Activated T-cell treated with anti-CD3 and anti-CD28 coated beads, Interleukin-2, amount 50 U/mL, for 72 hours (primary cell): ENCODE measurements around the gene SLX4IP. TPM values are rescaled to one million over a fixed set of nuclear protein-coding genes. Genes with fewer than 3 reads are reported as not detected.
A peak's percentile ranks its signal among the peaks of the same experiment; 100 is the strongest.

Source experiments
- ATAC-seq, 2 donors: fragments of 150-1000 bp; cut with Tn5 transposase; replicated peaks in 1 of 2; 2 replicates each; pipeline ENCODE4 v1.10.0; 2021; ENCODE audit warnings: moderate library complexity in 2 of 2, mild to moderate bottlenecking in 1 of 2
- DNase-seq, 2 donors: peaks; one replicate each; pipeline ENCODE4 v3.0.0; 2021 to 2022; ENCODE audit warnings: mixed read lengths in 1 of 2
- H3K27ac Mint-ChIP-seq: one replicate; pipeline ENCODE4 v1.8.0; 2022; ENCODE audit warnings: mild to moderate bottlenecking, moderate library complexity, mixed read lengths
- H3K27me3 Mint-ChIP-seq: one replicate; pipeline ENCODE4 v1.8.0; 2022; ENCODE audit warnings: low read depth, mixed read lengths
- H3K36me3 Mint-ChIP-seq, 2 donors: one replicate each; pipeline ENCODE4 v1.8.0; 2022; ENCODE audit warnings: mixed read lengths in 2 of 2, mild to moderate bottlenecking in 1 of 2; ENCODE audit not compliant: insufficient read depth in 2 of 2
- H3K4me1 Mint-ChIP-seq: one replicate; pipeline ENCODE4 v1.8.0; 2022; ENCODE audit warnings: low read depth, mixed read lengths
- H3K4me3 Mint-ChIP-seq, 2 donors: one replicate each; pipeline ENCODE4 v1.8.0; 2022; ENCODE audit warnings: mild to moderate bottlenecking in 2 of 2, mixed read lengths in 2 of 2, moderate library complexity in 2 of 2
- H3K9me3 Mint-ChIP-seq, 2 donors: one replicate each; pipeline ENCODE4 v1.8.0; 2022; ENCODE audit warnings: mixed read lengths in 2 of 2
- total RNA-seq, 2 donors: library from RNA; stranded (reverse); gene quantifications; one replicate each; pipeline ENCODE4 v1.2.3, GENCODE V29; 2022

SLX4IP gene
- total RNA-seq, 2 donors from 2014 or later, result 7.3 to 10.9 TPM

GRCh38 chr20:10543480-10543879 lies 108.4 kb downstream of the SLX4IP start:
- Mint-ChIP-seq H3K4me3 (no peak overlapping the region), H3K27ac (no peak overlapping the region), H3K9me3 (no peaks in the 10 kb centered on the region), H3K4me1 (peaks cover 7% of the 10 kb centered on the region), H3K36me3 (no peaks in the 10 kb centered on the region), H3K27me3 (no peaks in the 10 kb centered on the region)
- no peak for ATAC-seq
- DNase-seq, result no peak

DNA sequence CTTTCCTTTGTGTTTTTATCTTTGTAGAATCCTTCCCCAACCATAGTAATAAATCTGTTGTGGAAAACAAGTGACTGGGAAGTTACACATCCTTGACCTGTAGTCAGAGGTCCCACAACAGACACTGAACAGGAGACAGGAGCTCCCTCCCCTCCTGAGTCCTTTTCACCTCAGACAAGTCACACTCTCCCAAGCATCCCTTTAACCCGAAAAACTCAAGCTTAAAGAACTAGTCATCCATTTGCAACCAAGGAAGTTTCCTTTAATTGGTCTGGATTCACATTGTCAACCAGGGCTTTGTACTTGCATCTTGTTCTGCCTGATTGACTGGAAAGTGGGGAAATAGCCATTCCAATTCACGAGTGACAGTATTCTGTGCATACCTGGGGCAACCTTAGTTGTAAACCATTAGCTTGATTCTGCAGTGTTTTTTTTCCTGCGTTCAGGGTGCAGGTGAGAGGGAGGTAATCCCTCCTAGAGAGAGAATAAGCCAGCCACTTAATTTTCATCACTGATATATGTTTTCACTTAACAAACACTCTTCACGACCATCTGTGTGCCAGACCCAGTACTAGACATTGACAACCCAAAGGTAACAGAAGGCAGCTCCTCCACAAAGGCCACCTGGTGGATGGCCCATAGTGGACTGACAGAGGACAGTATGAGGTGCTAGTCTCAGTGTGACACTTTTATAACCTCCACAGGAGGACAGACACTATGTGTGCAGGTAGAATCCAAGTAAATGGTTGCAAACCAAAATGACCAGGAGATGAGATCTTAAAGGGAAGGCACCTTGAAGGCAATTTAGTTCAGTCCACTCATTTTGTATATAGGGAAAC lies 112.4 kb downstream of the SLX4IP start:
- peaks cover 34% of the 10 kb centered on the region for H3K4me1 Mint-ChIP-seq
- no peaks in the 10 kb centered on the region for H3K36me3 Mint-ChIP-seq
- DNase-seq (no peak), ATAC-seq (no peak)
- H3K27ac Mint-ChIP-seq, result no peak overlapping the region
- no peak overlapping the region for H3K4me3 Mint-ChIP-seq
- H3K9me3 Mint-ChIP-seq, result no peaks in the 10 kb centered on the region
- H3K27me3 Mint-ChIP-seq, result no peaks in the 10 kb centered on the region

DNA sequence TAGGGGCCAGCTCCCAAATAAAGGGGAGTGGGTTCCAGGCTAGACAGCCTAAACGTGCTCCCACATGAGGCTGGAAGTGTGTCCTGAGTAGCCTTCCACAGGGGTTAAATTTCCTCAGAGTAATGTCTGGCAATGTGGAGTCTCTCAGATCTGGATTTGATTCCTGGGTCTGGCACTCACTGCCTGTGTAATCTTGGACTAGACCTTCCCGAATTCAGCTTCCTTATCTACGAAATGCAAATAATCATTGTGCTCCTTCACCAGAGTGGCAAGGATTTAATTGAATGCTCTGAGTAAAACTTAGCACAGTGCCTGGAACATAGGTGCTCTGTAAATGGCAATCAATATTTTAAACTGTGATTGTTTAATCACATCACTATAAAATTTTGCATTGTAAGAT lies 114.4 kb downstream of the SLX4IP start:
- H3K4me3 Mint-ChIP-seq, result no peak overlapping the region
- H3K9me3 Mint-ChIP-seq, result no peaks in the 10 kb centered on the region
- H3K27ac Mint-ChIP-seq, result no peak overlapping the region
- ATAC-seq, result no peak
- H3K27me3 Mint-ChIP-seq, result no peaks in the 10 kb centered on the region
- H3K36me3 Mint-ChIP-seq, result no peaks in the 10 kb centered on the region
- H3K4me1 Mint-ChIP-seq, result peaks cover 35% of the 10 kb centered on the region
- DNase-seq, result no peak

- peak overlapping the region in 1 of 2 donors; percentile 49 for H3K4me3 Mint-ChIP-seq
- DNase-seq (peak in 1 of 2 donors; percentile 15), ATAC-seq (peak; percentile 51 to 53)
- no peak overlapping the region for H3K27ac Mint-ChIP-seq
- H3K4me1 Mint-ChIP-seq, result peaks cover 35% of the 10 kb centered on the region
- H3K27me3 Mint-ChIP-seq, result no peaks in the 10 kb centered on the region
- no peaks in the 10 kb centered on the region for H3K36me3 Mint-ChIP-seq
- H3K9me3 Mint-ChIP-seq, result no peaks in the 10 kb centered on the region
Observed at GRCh38 chr20:10550204-10551118, 115.4 kb downstream of the SLX4IP start.

- no peak overlapping the region for H3K27ac Mint-ChIP-seq
- DNase-seq (peak in 1 of 2 donors; percentile 8), ATAC-seq (peak; percentile 29 to 49)
- H3K36me3 Mint-ChIP-seq, result no peaks in the 10 kb centered on the region
- H3K9me3 Mint-ChIP-seq, result no peaks in the 10 kb centered on the region
- no peaks in the 10 kb centered on the region for H3K27me3 Mint-ChIP-seq
- peaks cover 35% of the 10 kb centered on the region for H3K4me1 Mint-ChIP-seq
- H3K4me3 Mint-ChIP-seq, result peak overlapping the region in 1 of 2 donors; percentile 44
Observed at GRCh38 chr20:10551732-10552724, 116.9 kb downstream of the SLX4IP start.

DNA sequence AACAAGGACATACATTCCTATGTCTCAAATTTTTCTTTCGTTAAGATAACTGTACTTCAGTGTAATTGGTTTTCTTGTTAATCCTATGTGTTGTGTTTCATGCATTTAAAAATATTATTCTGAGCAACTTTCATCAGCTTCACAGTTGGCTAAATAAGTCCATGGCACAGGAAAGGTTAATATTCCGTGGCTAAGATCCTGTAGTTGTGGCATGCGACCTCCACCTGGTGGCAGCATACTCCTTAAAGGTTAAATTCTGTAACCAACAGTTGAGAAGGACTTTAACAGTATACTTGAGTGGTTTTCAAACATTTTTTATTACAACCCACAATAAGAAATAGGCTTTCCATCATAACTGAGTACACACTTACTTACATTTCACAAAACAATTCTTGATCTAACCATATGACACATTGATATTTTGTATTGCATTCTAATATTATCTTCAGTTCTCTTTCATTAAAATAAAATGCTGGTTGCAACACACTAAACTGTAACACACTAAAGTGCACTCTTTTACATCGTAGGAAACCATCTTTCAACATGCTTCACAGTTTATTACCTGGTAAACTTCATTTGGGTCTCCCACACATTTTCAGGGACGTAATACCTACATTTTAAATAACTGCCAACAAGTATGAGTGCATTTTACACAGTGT lies 118.3 kb downstream of the SLX4IP start:
- Mint-ChIP-seq H3K27ac (no peak overlapping the region), H3K36me3 (no peaks in the 10 kb centered on the region), H3K27me3 (no peaks in the 10 kb centered on the region), H3K4me3 (no peak overlapping the region), H3K9me3 (no peaks in the 10 kb centered on the region), H3K4me1 (peaks cover 40% of the 10 kb centered on the region)
- DNase-seq (peak; percentile 50 to 53), ATAC-seq (peak; percentile 54 to 58)

DNA sequence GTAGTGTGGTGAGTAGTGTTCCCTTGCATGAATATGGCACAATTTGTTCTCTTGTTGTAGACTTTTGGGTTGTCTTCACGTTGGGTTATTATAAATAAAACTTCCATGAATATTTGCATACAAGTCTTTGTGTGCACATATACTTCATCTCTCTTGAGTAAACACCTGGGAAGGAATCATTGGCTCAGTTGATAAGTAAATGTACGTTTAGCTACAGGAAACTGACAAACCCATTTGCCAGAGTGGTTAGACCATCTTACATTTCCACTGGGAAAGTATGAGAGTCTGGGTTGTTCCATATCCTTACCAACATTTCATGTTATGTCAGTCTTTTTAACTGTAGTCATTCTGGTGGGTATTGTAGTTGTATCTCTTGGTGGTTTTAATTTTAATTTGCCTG lies 119.2 kb downstream of the SLX4IP start:
- DNase-seq, result no peak
- no peaks in the 10 kb centered on the region for H3K27me3 Mint-ChIP-seq

DNA sequence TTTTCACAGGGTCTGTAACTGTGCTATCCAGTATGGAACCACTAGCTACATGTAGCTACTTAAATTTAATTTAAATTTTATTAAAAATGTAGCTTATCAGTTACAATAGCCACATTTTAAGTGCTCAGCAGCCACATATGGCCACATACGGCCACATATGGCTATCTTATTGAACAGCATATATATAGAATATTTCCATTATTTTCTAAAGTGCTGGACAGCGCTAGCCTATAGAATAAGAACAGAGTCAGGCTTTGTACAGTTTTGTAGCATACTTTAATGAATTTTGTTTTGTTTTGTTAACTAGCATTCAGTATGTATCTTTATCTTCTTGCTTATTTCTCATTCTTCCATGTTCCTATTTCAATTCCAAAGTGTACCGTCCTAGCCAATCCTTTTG lies 120.3 kb downstream of the SLX4IP start:
- no peaks in the 10 kb centered on the region for H3K27me3 Mint-ChIP-seq
- ATAC-seq (no peak), DNase-seq (no peak)
- H3K36me3 Mint-ChIP-seq, result no peaks in the 10 kb centered on the region
- no peak overlapping the region for H3K4me3 Mint-ChIP-seq
- no peak overlapping the region for H3K27ac Mint-ChIP-seq
- H3K9me3 Mint-ChIP-seq, result no peaks in the 10 kb centered on the region
- peaks cover 40% of the 10 kb centered on the region for H3K4me1 Mint-ChIP-seq

More for the DNA sequence above, 119.2 kb downstream of the SLX4IP start:
- no peak for ATAC-seq
- H3K4me3 Mint-ChIP-seq, result no peak overlapping the region
- no peaks in the 10 kb centered on the region for H3K9me3 Mint-ChIP-seq
- H3K4me1 Mint-ChIP-seq, result peaks cover 44% of the 10 kb centered on the region
- no peak overlapping the region for H3K27ac Mint-ChIP-seq
- H3K36me3 Mint-ChIP-seq, result no peaks in the 10 kb centered on the region

DNA sequence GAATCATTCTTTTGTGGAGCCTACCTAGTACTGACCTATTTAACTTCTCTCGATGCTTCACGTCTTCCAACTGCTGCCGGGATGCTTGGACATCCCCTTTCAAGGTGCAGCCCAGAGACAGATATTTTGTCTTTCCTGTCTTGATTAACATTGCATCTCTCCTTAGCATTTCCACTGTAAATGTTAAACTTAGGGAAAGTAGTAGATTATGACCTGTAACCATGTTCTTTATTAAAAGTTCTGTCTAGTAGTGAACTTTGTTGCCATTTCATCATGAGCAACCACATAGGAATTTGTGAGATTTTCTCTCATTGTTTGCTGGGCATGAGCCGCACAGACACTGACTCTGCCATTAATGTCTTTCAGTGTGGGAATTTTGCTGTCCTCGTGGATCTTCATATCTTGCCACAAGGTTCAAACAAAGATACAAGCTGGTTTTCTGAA lies 120.8 kb downstream of the SLX4IP start:
- no peak overlapping the region for H3K4me3 Mint-ChIP-seq
- ATAC-seq (no peak), DNase-seq (no peak)
- H3K36me3 Mint-ChIP-seq, result no peaks in the 10 kb centered on the region
- H3K4me1 Mint-ChIP-seq, result peaks cover 35% of the 10 kb centered on the region
- H3K27ac Mint-ChIP-seq, result no peak overlapping the region
- H3K9me3 Mint-ChIP-seq, result no peaks in the 10 kb centered on the region
- no peaks in the 10 kb centered on the region for H3K27me3 Mint-ChIP-seq

- ATAC-seq (no peak), DNase-seq (no peak)
- peaks cover 1 to 2% of the 10 kb centered on the region in 2 donors for H3K36me3 Mint-ChIP-seq
- H3K4me3 Mint-ChIP-seq, result no peak overlapping the region
- no peaks in the 10 kb centered on the region for H3K27me3 Mint-ChIP-seq
- H3K27ac Mint-ChIP-seq, result no peak overlapping the region
- H3K9me3 Mint-ChIP-seq, result no peaks in the 10 kb centered on the region
- H3K4me1 Mint-ChIP-seq, result peaks cover 30% of the 10 kb centered on the region
Observed at GRCh38 chr20:10556519-10557083, 121.5 kb downstream of the SLX4IP start.

- DNase-seq, result no peak
- ATAC-seq, result no peak
- Mint-ChIP-seq H3K27ac (no peak overlapping the region), H3K27me3 (no peaks in the 10 kb centered on the region), H3K4me3 (no peak overlapping the region), H3K9me3 (no peaks in the 10 kb centered on the region), H3K4me1 (peaks cover 21% of the 10 kb centered on the region), H3K36me3 (peaks cover 3% of the 10 kb centered on the region in 2 donors)
Observed at GRCh38 chr20:10557685-10558084, 122.6 kb downstream of the SLX4IP start.
